Stimulated activated naive B cell treated with anti-CD40 and anti-IgM and Interleukin-4, amounts not matched to agents 10 μg/mL and 1 μg/mL and 100 μg/mL, for 72 hours (primary cell): ENCODE data around the gene PAX5.

ENCODE experiments used
- ATAC-seq, 2 donors: fragments of 150-1000 bp; cut with Tn5 transposase; replicated peaks; 2 replicates each; pipeline ENCODE4 v1.10.0; 2021; ENCODE audit warnings: moderate library complexity in 1 of 2
- DNase-seq: peaks from one replicate; pipeline ENCODE4 v3.0.0; 2021
- H3K27ac Mint-ChIP-seq: one replicate; pipeline ENCODE4 v1.8.0; 2022; ENCODE audit warnings: mild to moderate bottlenecking, mixed read lengths
- H3K27me3 Mint-ChIP-seq, 2 donors: one replicate each; pipeline ENCODE4 v1.8.0; 2022; ENCODE audit warnings: mixed read lengths in 2 of 2
- H3K36me3 Mint-ChIP-seq, 2 donors: one replicate each; pipeline ENCODE4 v1.8.0; 2022; ENCODE audit warnings: mixed read lengths in 2 of 2, mild to moderate bottlenecking in 1 of 2
- H3K4me1 Mint-ChIP-seq, 2 donors: one replicate each; pipeline ENCODE4 v1.8.0; 2022; ENCODE audit warnings: mixed read lengths in 2 of 2, mild to moderate bottlenecking in 1 of 2
- H3K4me3 Mint-ChIP-seq, 2 donors: one replicate each; pipeline ENCODE4 v1.8.0; 2022; ENCODE audit warnings: mild to moderate bottlenecking in 2 of 2, mixed read lengths in 2 of 2, moderate library complexity in 1 of 2
- H3K9me3 Mint-ChIP-seq, 2 donors: one replicate each; pipeline ENCODE4 v1.8.0; 2022; ENCODE audit warnings: mixed read lengths in 2 of 2, mild to moderate bottlenecking in 1 of 2

Gene PAX5

GRCh38 chr9:36817160-36817834, 216.8 kb downstream of the PAX5 start:
- no peak overlapping the region for H3K27ac Mint-ChIP-seq
- H3K4me3 Mint-ChIP-seq: no peak overlapping the region
- no peaks in the 10 kb centered on the region for H3K9me3 Mint-ChIP-seq
- no peak for DNase-seq
- peaks cover 33 to 53% of the 10 kb centered on the region in 2 donors for H3K27me3 Mint-ChIP-seq
- peaks cover 0 to 1% of the 10 kb centered on the region in 2 donors for H3K36me3 Mint-ChIP-seq
- H3K4me1 Mint-ChIP-seq: peaks cover 5 to 14% of the 10 kb centered on the region in 2 donors
- no peak for ATAC-seq

- DNase-seq (no peak), ATAC-seq (no peak)
- Mint-ChIP-seq H3K36me3 (peaks cover 0 to 1% of the 10 kb centered on the region in 2 donors), H3K4me3 (no peak overlapping the region), H3K9me3 (no peaks in the 10 kb centered on the region), H3K27me3 (peaks cover 33 to 48% of the 10 kb centered on the region in 2 donors), H3K27ac (no peak overlapping the region), H3K4me1 (peaks cover 5 to 14% of the 10 kb centered on the region in 2 donors)
Observed at GRCh38 chr9:36816371-36816770, 217.7 kb downstream of the PAX5 start.

- peaks cover 0 to 1% of the 10 kb centered on the region in 2 donors for H3K36me3 Mint-ChIP-seq
- H3K27me3 Mint-ChIP-seq: peaks cover 33 to 48% of the 10 kb centered on the region in 2 donors
- ATAC-seq (no peak), DNase-seq (no peak)
- H3K4me3 Mint-ChIP-seq: no peak overlapping the region
- no peak overlapping the region for H3K27ac Mint-ChIP-seq
- H3K4me1 Mint-ChIP-seq: peaks cover 5 to 14% of the 10 kb centered on the region in 2 donors
- H3K9me3 Mint-ChIP-seq: no peaks in the 10 kb centered on the region
Observed at GRCh38 chr9:36815566-36816348, 218.3 kb downstream of the PAX5 start.

GRCh38 chr9:36815023-36815422, 219.0 kb downstream of the PAX5 start:
- no peak overlapping the region for H3K4me3 Mint-ChIP-seq

GRCh38 chr9:36813154-36813553, 220.9 kb downstream of the PAX5 start:
- Mint-ChIP-seq H3K36me3 (peaks cover 0 to 1% of the 10 kb centered on the region in 2 donors), H3K27me3 (peaks cover 18 to 24% of the 10 kb centered on the region in 2 donors), H3K27ac (no peak overlapping the region), H3K4me3 (no peak overlapping the region), H3K9me3 (no peaks in the 10 kb centered on the region), H3K4me1 (peaks cover 5 to 14% of the 10 kb centered on the region in 2 donors)
- DNase-seq (no peak), ATAC-seq (no peak)

More at GRCh38 chr9:36815023-36815422, 219.0 kb downstream of the PAX5 start:
- ATAC-seq (no peak), DNase-seq (no peak)
- Mint-ChIP-seq H3K27me3 (peaks cover 29 to 41% of the 10 kb centered on the region in 2 donors), H3K36me3 (peaks cover 0 to 1% of the 10 kb centered on the region in 2 donors), H3K9me3 (no peaks in the 10 kb centered on the region), H3K4me1 (peaks cover 5 to 14% of the 10 kb centered on the region in 2 donors), H3K27ac (no peak overlapping the region)

- Mint-ChIP-seq H3K4me3 (no peak overlapping the region), H3K4me1 (peaks cover 7 to 11% of the 10 kb centered on the region in 2 donors), H3K36me3 (peaks cover 0 to 1% of the 10 kb centered on the region in 2 donors), H3K9me3 (no peaks in the 10 kb centered on the region), H3K27ac (no peak overlapping the region), H3K27me3 (peaks cover 14 to 18% of the 10 kb centered on the region in 2 donors)
- ATAC-seq: no peak
- DNase-seq: no peak
Observed at GRCh38 chr9:36812556-36812955, 221.5 kb downstream of the PAX5 start.

- Mint-ChIP-seq H3K4me3 (no peak overlapping the region), H3K4me1 (peaks cover 7 to 11% of the 10 kb centered on the region in 2 donors), H3K27ac (no peak overlapping the region), H3K36me3 (no peaks in the 10 kb centered on the region), H3K9me3 (no peaks in the 10 kb centered on the region), H3K27me3 (peaks cover 0 to 7% of the 10 kb centered on the region in 2 donors)
- DNase-seq (no peak), ATAC-seq (no peak)
Observed at GRCh38 chr9:36808251-36808650, 225.8 kb downstream of the PAX5 start.

GRCh38 chr9:36803961-36804360, 230.1 kb downstream of the PAX5 start:
- Mint-ChIP-seq H3K4me3 (no peak overlapping the region), H3K4me1 (peaks cover 4 to 11% of the 10 kb centered on the region in 2 donors), H3K27ac (no peak overlapping the region), H3K9me3 (no peaks in the 10 kb centered on the region), H3K27me3 (peaks cover 15 to 35% of the 10 kb centered on the region in 2 donors), H3K36me3 (no peaks in the 10 kb centered on the region)
- DNase-seq: no peak
- no peak for ATAC-seq

GRCh38 chr9:36802201-36802920, 231.7 kb downstream of the PAX5 start:
- ATAC-seq (no peak), DNase-seq (no peak)
- Mint-ChIP-seq H3K4me1 (no peaks in the 10 kb centered on the region), H3K27ac (no peak overlapping the region), H3K36me3 (no peaks in the 10 kb centered on the region), H3K9me3 (peaks cover 1 to 5% of the 10 kb centered on the region in 2 donors), H3K27me3 (peaks cover 15 to 35% of the 10 kb centered on the region in 2 donors), H3K4me3 (no peak overlapping the region)

- no peak overlapping the region for H3K4me3 Mint-ChIP-seq
- H3K27ac Mint-ChIP-seq: no peak overlapping the region
- H3K27me3 Mint-ChIP-seq: peaks cover 15 to 35% of the 10 kb centered on the region in 2 donors
- no peaks in the 10 kb centered on the region for H3K4me1 Mint-ChIP-seq
- DNase-seq (no peak), ATAC-seq (no peak)
- no peaks in the 10 kb centered on the region for H3K36me3 Mint-ChIP-seq
- peaks cover 1 to 5% of the 10 kb centered on the region in 2 donors for H3K9me3 Mint-ChIP-seq
Observed at GRCh38 chr9:36800455-36800854, 233.6 kb downstream of the PAX5 start.

- Mint-ChIP-seq H3K4me3 (no peak overlapping the region), H3K27me3 (peaks cover 15 to 30% of the 10 kb centered on the region in 2 donors), H3K36me3 (peaks cover 0 to 4% of the 10 kb centered on the region in 2 donors), H3K27ac (no peak overlapping the region), H3K9me3 (peaks cover 5 to 8% of the 10 kb centered on the region in 2 donors), H3K4me1 (no peaks in the 10 kb centered on the region)
- DNase-seq: no peak
- ATAC-seq: peak in 1 of 2 donors; percentile 44
Observed at GRCh38 chr9:36798350-36799065, 235.6 kb downstream of the PAX5 start.

- Mint-ChIP-seq H3K4me3 (no peak overlapping the region), H3K9me3 (peaks cover 9 to 13% of the 10 kb centered on the region in 2 donors), H3K27me3 (peaks cover 11 to 23% of the 10 kb centered on the region in 2 donors), H3K27ac (no peak overlapping the region), H3K36me3 (peaks cover 4 to 9% of the 10 kb centered on the region in 2 donors), H3K4me1 (no peaks in the 10 kb centered on the region)
- DNase-seq: no peak
- ATAC-seq: no peak
Observed at GRCh38 chr9:36797471-36798220, 236.4 kb downstream of the PAX5 start.

GRCh38 chr9:36796671-36797419, 237.2 kb downstream of the PAX5 start:
- no peak for ATAC-seq
- Mint-ChIP-seq H3K4me1 (no peaks in the 10 kb centered on the region), H3K27ac (no peak overlapping the region), H3K36me3 (peaks cover 5 to 9% of the 10 kb centered on the region in 2 donors), H3K9me3 (peaks cover 10 to 17% of the 10 kb centered on the region in 2 donors), H3K4me3 (no peak overlapping the region), H3K27me3 (peaks cover 5 to 15% of the 10 kb centered on the region in 2 donors)
- DNase-seq: no peak
